Measurements from ENCODE around the gene TOP3A.

TOP3A gene

GRCh38 chr17:18246109-18246725 lies 68.6 kb downstream of the TOP3A start:
- no peak for TF ChIP-seq CTCF (IDR thresholded peaks at IDR 0.05; ENCODE audit: insufficient read depth, low read depth, low read length, missing control alignments)
- no peak overlapping the region for H3K4me3 ChIP-seq (ENCODE audit: low read depth, low read length)
- no peak for DNase-seq (ENCODE audit: low read depth)

- no peak for TF ChIP-seq CTCF (IDR thresholded peaks at IDR 0.05; ENCODE audit: insufficient read depth, low read depth, low read length, missing control alignments)
- DNase-seq (ENCODE audit: low read depth): no peak
- H3K4me3 ChIP-seq (ENCODE audit: low read depth, low read length): no peak overlapping the region
Measured at GRCh38 chr17:18245038-18245776, 69.6 kb downstream of the TOP3A start.

- TF ChIP-seq CTCF (IDR thresholded peaks at IDR 0.05; ENCODE audit: insufficient read depth, low read depth, low read length, missing control alignments): no peak
- no peak for DNase-seq (ENCODE audit: low read depth)
- H3K4me3 ChIP-seq (ENCODE audit: low read depth, low read length): no peak overlapping the region
Measured at GRCh38 chr17:18241229-18241871, 73.4 kb downstream of the TOP3A start.

- TF ChIP-seq CTCF (IDR thresholded peaks at IDR 0.05; ENCODE audit: insufficient read depth, low read depth, low read length, missing control alignments): no peak
- H3K4me3 ChIP-seq (ENCODE audit: low read depth, low read length): no peak overlapping the region
- DNase-seq (ENCODE audit: low read depth): no peak
Measured at GRCh38 chr17:18240449-18240848, 74.3 kb downstream of the TOP3A start.

- H3K4me3 ChIP-seq (ENCODE audit: low read depth, low read length): no peak overlapping the region
- TF ChIP-seq CTCF (IDR thresholded peaks at IDR 0.05; ENCODE audit: insufficient read depth, low read depth, low read length, missing control alignments): no peak
- DNase-seq (ENCODE audit: low read depth): no peak
Measured at GRCh38 chr17:18238299-18238698, 76.5 kb downstream of the TOP3A start.

GRCh38 chr17:18237461-18237860 lies 77.3 kb downstream of the TOP3A start:
- no peak overlapping the region for H3K4me3 ChIP-seq (ENCODE audit: low read depth, low read length)
- DNase-seq (ENCODE audit: low read depth): no peak
- TF ChIP-seq CTCF (IDR thresholded peaks at IDR 0.05; ENCODE audit: insufficient read depth, low read depth, low read length, missing control alignments): no peak
